ENCODE measurements around the gene KRTAP10-1.

The KRTAP10-1 gene

GRCh38 chr21:44530903-44531605, 8.9 kb downstream of the KRTAP10-1 start:
- DNase-seq (ENCODE audit: low read depth), result no peak
- TF ChIP-seq CTCF (IDR thresholded peaks at IDR 0.05; ENCODE audit: control insufficient read depth, insufficient read depth, low read depth, low read length, missing control alignments), result no peak

GRCh38 chr21:44530221-44530902, 9.6 kb downstream of the KRTAP10-1 start:
- DNase-seq (ENCODE audit: low read depth), result no peak
- H3K4me3 ChIP-seq (ENCODE audit: control insufficient read depth, low read depth, low read length), result no peak overlapping the region
- no peak for TF ChIP-seq CTCF (IDR thresholded peaks at IDR 0.05; ENCODE audit: control insufficient read depth, insufficient read depth, low read depth, low read length, missing control alignments)

More at GRCh38 chr21:44530903-44531605, 8.9 kb downstream of the KRTAP10-1 start:
- H3K4me3 ChIP-seq (ENCODE audit: control insufficient read depth, low read depth, low read length), result no peak overlapping the region

GRCh38 chr21:44529503-44530125, 10.4 kb downstream of the KRTAP10-1 start:
- TF ChIP-seq CTCF (IDR thresholded peaks at IDR 0.05; ENCODE audit: control insufficient read depth, insufficient read depth, low read depth, low read length, missing control alignments), result no peak
- H3K4me3 ChIP-seq (ENCODE audit: control insufficient read depth, low read depth, low read length), result no peak overlapping the region
- DNase-seq (ENCODE audit: low read depth), result no peak

- TF ChIP-seq CTCF (IDR thresholded peaks at IDR 0.05; ENCODE audit: control insufficient read depth, insufficient read depth, low read depth, low read length, missing control alignments), result no peak
- no peak for DNase-seq (ENCODE audit: low read depth)
- H3K4me3 ChIP-seq (ENCODE audit: control insufficient read depth, low read depth, low read length), result no peak overlapping the region
Observed at GRCh38 chr21:44529011-44529421, 11.0 kb downstream of the KRTAP10-1 start.

- no peak for DNase-seq (ENCODE audit: low read depth)
- H3K4me3 ChIP-seq (ENCODE audit: control insufficient read depth, low read depth, low read length), result no peak overlapping the region
- no peak for TF ChIP-seq CTCF (IDR thresholded peaks at IDR 0.05; ENCODE audit: control insufficient read depth, insufficient read depth, low read depth, low read length, missing control alignments)
Observed at GRCh38 chr21:44528634-44528995, 11.4 kb downstream of the KRTAP10-1 start.

- no peak for TF ChIP-seq CTCF (IDR thresholded peaks at IDR 0.05; ENCODE audit: control insufficient read depth, insufficient read depth, low read depth, low read length, missing control alignments)
- no peak for DNase-seq (ENCODE audit: low read depth)
- H3K4me3 ChIP-seq (ENCODE audit: control insufficient read depth, low read depth, low read length), result no peak overlapping the region
Observed at GRCh38 chr21:44527983-44528633, 11.9 kb downstream of the KRTAP10-1 start.

Data from AG09309 (cell line).